T47D (cell line): ENCODE results near the gene DIS3L2.
"Not testable (repeated sequence)": the region's sequence is repeated elsewhere in the genome, so short reads cannot be mapped to it uniquely, and the experiment has no call there.

Experiments used
- DNase-seq, 2 experiments: peaks; one replicate each; pipeline versions ENCODE4 v3.0.0 to v3.0.0-alpha.2; 2011 to 2012; ENCODE audit warnings: low read depth in 1 of 2, low spot score in 1 of 2
- JUND ChIP-seq: IDR thresholded peaks from 2 replicates; pipeline ENCODE4 v1.6.1; 2012; ENCODE audit warnings: low read depth
- in situ Hi-C: cut with HindIII; loops from 2 replicates; pipeline ENCODE4 v1.10.0; 2016; ENCODE audit warnings: low sequenced_read_pairs, low pct_unique_long_range_greater_than_20kb

The DIS3L2 gene

DNA sequence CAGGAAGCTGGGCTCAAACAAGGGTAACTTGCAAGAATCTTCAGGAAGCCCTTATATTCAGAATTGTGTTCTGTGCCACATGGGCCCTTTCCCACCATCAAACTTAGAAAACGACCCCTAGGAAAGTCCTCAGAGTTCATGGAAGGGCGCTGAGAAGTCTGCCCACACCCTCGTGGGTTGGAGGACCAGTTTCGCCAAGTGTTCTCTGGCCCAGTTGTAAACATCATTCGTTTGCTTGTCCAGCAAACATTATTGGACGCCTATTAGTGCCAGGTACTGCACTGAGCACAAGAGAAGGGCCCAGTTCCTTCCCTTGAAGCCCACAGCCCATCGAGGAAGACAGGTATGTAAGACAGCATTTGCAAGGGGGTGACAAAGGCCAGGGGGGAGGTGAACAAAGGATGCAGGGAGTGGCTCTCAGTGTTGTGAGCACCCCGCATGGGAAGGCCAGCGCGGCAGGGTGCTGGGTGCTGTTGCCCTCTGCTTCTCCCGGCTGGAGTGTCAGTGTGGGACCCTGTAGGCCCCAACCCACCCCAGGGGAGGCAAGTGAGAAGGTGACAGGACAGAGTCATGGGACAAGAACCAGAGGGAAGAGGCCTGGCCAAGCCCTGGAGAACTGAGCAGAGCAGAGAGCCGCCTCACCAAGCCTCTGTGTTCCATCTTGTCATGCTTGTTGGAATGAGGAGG, 356.8 kb downstream of the DIS3L2 start:
- no peak for DNase-seq
- in situ Hi-C loops: no loop called here
- no peak for TF ChIP-seq JUND

DNA sequence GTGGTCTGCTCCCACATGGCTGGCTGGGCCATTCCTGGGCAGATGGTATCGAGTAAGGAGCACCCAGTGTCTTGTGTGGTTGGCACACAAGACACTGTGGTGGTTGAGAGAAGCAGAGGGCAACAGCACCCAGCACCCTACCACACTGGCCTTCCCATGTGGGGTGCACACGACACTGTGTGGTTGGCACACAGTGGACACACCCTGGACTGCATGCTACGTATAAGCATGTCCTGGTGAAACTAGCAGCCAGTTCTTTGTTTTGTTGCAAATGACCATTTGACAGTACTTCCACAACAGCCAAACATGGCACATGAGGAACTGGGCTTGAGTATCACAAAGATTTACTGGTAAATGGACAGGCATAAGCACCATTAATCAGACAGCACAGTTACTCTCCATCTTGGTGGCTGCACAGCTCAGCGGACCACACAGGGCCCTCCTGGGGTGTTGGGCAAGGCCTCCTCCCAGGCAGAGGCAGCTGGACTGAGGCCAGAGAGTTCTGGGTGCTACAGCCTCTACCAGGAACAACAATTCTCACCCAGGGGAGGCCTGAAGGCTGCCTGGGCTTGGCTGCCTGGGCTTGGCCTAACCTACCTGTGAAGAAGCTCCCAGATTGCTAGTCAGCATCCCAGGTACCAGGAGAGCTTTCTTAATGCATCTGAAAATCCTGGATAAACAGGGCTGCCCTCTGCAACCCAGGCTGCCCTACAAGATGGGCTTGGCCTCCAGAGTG, 357.7 kb downstream of the DIS3L2 start:
- TF ChIP-seq JUND: no peak
- in situ Hi-C loops: no loop called here
- no peak for DNase-seq

DNA sequence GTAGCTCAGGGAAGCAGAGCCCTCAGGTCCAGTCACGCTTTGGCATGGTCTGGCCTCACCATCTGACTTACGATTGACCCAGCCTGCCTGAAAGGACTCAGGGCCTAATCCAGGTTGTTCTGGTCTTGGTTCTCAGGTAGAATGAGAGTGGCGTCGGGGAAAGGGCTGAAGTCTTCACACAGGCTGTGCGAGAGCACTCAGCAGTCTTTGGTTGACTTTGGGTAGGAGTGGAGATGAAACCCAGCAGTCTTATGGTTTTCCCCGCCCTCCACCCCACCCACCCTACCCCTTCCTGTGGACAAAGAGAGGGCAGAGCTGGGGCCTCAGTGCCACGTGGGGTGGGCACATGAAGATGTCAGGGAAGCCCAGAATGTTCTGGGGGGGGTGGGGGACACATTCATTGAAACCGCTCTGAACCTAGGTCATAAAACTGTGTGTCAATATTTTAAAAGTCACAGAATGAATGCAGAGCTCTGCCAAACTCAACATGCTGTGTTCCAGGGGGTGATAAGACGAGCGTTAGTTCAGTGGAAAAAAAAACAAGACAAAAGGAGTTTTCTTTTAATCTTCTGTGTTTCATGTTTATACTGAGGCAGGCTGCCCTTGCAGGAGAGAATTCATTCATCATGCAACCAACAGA, 358.4 kb downstream of the DIS3L2 start:
- in situ Hi-C loops: no loop called here
- DNase-seq: no peak
- no peak for TF ChIP-seq JUND

DNA sequence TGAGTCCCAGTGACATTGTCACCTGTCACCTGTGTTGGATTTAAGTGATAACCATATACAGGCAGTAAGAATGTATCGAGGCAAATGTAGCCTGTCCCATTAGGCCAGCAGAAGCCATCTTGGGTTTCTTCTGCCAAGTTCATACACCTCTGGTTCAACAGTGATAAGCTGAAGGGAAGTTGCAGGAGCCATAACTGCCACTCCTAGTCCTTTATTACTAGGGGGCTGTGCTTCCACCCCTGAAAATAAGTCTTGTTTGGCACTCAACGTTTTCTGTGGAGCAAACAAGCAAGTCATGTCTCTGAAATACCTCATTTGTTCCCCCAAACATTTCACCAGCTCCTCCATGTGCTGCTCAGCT, 358.9 kb downstream of the DIS3L2 start:
- DNase-seq: no peak
- TF ChIP-seq JUND: no peak
- in situ Hi-C loops: no loop called here

DNA sequence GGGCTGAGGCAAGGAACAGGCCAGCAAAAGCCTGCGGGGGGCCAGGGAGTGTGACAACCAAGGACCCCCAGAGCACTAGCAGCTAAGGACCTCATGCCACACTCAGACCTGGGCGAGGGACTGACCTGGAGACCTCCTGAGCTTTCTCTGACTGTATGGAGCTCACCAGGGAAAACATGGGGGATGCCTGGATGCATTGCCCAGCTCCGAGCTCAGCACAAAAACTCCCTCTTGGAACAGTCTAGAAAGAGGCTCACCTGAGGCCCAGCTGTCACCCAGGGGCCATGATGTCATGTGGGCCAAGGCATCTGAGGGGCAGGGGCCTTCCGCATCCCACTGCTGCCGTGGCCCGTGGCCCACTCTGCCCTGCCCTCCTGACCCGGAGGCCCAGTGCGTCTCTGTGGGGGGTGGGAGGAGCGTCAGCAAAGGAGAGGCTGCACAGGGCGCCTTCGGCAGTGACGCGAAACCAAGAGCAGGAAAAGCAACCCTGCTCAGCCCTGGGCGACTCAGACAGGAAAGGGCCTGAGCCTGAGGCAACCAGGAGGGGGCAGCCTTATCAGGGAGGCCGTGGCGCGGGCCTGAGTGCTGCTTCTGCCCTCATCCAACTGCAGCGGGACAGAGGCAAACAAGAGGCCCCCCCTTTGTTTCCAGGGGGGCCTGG, 359.8 kb downstream of the DIS3L2 start:
- in situ Hi-C loops: no loop called here
- no peak for DNase-seq
- no peak for TF ChIP-seq JUND

DNA sequence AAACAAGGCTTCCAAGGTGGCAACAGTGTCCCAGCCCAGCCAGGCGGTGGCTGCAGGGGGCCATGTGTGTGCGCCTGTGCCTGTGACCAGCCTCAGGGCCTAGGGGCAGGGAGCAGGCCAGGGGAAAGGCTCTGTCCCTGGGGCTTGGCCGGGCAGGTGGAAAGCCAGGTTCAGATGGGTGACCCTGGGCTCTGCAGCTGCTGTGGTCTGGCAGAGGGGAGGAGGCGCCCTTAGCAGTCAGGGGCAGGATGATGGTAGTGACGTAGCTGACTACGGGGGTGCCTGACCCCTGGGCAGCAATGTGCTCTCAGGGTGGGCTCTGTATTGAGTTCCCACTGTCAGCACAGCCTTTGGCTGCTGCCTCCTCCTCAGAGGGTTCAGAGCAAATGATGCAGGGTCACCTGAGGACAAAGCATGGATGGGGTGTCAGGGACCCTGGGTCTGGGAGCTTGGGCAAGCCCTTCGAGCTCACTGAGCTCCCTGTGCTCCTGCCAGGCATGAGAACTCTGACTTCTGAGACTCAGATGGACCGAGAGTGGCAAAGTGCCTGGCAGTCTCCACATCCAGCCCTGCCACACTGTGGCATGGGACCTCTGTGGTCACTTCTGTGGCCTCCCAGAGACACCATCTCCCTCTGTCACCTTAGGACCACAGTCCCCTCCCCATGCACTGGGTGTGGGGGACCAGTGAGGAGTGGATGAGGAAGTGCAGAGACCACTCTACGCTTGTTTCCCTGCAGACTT, 360.5 kb downstream of the DIS3L2 start:
- DNase-seq: no peak
- in situ Hi-C loops: no loop called here
- TF ChIP-seq JUND: no peak

DNA sequence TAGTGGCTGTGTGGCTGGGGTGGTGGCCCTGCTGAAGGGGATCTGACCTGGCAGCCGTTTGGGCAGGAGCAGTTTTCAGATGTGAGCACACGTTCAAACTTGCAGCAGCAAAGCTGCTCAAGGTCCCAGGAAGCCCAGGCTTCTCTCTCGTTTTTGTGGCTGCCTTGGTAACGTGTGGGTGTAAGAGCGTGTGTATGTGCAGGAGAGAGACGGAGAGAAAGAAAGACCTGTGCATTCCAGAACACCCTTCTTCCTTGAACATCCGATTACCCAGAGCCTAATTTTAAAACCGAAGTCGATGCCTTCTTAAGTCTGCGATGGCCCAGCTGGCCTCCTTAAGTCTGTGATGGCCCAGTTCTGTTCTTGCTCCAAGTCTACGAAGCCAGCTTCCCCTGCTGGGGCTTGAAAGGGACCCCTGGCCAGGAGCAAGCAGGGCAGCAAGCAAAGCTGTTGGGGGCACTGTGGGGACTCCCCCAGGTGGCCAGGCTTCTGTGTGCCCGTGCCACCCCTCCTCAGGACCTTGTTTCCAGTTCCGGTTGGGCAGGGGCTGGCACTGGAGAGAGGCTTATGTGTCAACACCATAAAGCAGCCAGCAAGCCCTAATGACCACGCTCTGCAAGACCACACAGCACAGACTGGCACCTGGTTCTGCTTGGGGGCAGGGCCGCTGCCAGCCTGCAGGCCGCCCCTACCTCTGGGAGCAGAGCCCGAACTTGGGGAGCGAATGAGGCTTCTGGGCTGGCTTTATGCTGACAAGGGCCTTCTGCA, 361.2 kb downstream of the DIS3L2 start:
- DNase-seq: no peak
- TF ChIP-seq JUND: no peak
- in situ Hi-C loops: no loop called here

DNA sequence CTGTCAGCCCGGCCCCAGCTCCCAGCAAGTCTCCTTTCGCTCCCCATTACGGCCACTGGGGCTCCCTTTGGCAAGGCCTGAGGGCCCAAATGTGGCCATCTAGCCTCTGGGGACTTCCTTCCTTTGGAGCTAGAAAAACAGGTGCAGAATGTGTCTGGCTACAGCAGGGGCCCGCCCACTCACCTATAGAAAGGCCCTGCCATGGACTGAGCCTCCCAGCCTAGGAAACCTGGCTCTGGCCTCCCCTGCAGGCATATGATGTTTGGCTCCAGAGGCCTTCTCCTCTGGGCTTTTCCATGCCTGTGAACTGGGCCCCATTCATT, 361.8 kb downstream of the DIS3L2 start:
- in situ Hi-C loops: no loop called here
- TF ChIP-seq JUND: no peak
- DNase-seq: no peak

DNA sequence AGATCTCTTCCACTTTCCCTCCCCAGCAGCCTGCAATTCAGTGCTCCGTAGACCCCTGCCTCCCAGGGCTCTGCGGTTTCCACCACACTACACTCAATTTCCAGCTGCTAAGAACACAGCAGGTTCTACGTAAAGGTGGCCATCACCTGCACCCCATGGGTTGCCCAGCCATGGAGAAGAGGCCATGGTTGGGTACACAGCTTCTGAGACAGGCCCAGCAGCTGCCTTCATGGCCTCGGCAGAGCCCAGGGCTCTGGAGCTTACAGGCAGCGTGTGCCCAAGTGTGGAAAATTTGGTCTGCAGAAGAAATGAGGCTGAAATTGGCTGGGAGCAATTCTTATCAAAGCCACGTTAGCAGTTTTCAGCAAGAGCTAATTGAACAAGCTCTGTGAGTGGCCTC, 362.5 kb downstream of the DIS3L2 start:
- in situ Hi-C loops, DNase-seq: not testable (repeated sequence)

DNA sequence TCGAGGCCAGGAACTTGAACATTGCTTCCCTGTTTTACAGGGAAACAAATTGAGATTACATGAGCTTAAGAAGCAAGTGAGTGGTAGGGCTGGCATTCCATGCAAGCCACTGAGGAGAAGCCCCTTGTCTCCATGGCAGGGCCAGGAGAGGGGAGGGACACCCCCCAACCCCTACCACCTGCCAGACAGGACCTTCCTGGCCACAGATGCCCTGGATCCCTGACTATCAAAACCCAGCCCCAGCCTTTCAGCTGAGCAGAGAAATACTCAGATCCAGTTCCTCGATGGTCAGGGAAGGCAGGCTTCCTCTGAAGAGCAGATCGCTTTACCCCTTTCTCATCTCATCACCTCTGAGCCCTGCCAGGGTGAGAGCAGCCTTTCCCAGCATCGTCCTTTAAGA, 363.3 kb downstream of the DIS3L2 start:
- DNase-seq: no peak
- in situ Hi-C loops: no loop called here
- TF ChIP-seq JUND: no peak

DNA sequence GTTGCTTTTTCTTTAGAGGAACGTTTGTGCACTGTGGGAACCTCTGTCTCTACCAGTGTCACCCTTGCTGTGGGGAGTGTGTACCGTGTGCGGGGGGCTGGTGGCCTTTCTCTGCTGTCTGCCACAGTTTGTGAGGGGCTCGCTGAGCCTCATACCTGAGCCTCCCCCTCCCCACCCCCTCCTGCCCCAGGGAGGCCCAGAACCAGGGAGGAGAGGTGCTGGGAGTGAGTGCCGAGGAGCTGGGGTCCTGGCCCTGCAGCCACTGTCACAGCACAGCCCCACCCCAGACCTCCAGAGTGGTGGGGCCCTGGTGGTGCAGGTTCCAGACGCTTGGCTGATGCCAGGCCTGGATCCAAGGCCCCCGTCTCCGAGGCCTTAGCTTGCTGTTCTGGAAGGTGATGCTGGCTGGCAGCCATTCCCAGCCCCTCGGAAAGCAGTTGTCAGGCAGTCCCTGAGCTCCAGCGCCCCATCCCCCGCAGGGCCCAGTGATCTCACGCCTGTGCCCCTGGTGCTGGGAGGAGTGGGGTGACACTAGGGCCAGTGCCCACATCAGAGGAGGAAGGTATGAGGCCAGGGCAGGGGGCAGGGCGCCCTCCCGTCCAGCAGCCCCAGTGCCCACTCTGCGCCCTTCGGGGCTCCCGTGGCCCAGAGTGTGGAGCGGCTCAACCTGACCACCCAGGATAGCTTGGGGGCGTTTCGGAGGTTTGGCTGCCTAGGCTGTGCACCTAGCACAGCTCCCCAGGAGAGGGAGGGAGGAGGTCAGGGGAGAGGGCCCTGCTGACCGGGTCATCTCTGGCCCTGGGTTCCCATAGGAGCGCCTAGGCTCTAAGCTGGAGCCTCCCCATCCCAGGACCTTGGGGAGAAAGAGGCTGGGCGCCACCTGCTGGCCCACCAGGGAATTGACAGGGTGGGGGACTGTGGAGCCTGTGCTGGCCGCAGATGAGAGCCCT, 364.1 kb downstream of the DIS3L2 start:
- in situ Hi-C loops: no loop called here
- TF ChIP-seq JUND: no peak
- peak in 1 of 2 experiments; percentile 46 for DNase-seq

DNA sequence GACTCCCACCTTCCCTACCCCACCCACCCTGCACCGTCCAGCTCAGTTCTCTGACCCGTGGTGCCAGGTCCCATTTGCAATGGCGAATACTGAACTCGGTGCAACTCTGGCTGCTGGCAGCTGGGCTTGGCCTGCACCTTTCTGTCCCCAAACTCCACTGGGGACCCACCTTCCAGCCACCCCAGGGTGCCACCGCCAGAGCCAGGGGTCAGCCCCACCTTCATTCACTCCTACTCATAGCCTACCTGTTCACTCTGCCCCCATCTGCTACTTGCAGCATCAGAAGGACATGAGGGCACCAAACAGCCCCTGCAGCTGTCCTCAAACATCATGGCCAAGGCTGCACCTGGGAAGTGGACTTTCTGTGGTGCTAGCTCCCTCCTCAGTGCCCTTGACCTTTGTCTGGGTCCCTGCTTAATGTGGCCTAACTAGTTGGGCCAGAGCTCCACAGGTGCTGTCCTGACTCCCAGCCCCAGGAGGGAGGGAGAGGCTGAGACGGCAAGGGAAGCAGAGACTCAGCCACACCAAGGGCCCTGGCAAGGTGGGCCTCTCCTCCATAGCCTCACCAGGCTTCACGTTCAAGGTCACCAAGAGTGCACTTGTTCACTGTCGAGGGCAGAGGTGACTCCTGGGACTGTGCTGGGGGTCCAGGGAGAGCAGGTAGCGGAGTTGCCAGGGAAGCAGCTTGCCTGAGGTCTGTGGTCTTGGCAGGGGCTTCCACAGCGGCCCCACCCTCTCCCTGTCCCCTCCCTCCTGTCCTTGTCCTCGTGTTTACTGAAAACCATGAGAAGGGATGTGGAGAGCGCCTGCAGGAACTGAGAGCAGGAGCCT, 365.0 kb downstream of the DIS3L2 start:
- in situ Hi-C loops: not testable (repeated sequence)

More for the DNA sequence above, 365.0 kb downstream of the DIS3L2 start:
- DNase-seq: not testable (repeated sequence)
